Gastroesophageal sphincter (tissue), 3 donors: ENCODE measurements around the gene ST8SIA6.

Experiments used
- EP300 ChIP-seq: sonication (generic); formaldehyde crosslinking; IDR thresholded peaks from one replicate; pipeline ENCODE4 v1.6.1; 2017; ENCODE audit warnings: antibody characterized with exemption, mild to moderate bottlenecking
- POLR2A ChIP-seq, 2 donors: fragments of 450-650 bp; IDR thresholded peaks; one replicate each; pipeline ENCODE4 v1.6.1; 2017; ENCODE audit warnings: antibody characterized with exemption in 2 of 2, mild to moderate bottlenecking in 2 of 2, moderate library complexity in 1 of 2
- POLR2AphosphoS5 ChIP-seq: sonication (generic); formaldehyde crosslinking; IDR thresholded peaks from one replicate; pipeline ENCODE4 v1.6.1; 2017; ENCODE audit warnings: antibody characterized with exemption
- TF ChIP-seq, protein P1 (sequence below), 4 experiments: fragments of 200-600 bp in 2 of 4; fragments of 450-650 bp in 2 of 4; sonication (generic) in 1 of 4; IDR thresholded peaks; one replicate each; pipeline ENCODE4 v1.5.1; 2017 to 2019; ENCODE audit warnings: antibody characterized with exemption in 4 of 4, mild to moderate bottlenecking in 2 of 4, moderate library complexity in 2 of 4

DNA sequence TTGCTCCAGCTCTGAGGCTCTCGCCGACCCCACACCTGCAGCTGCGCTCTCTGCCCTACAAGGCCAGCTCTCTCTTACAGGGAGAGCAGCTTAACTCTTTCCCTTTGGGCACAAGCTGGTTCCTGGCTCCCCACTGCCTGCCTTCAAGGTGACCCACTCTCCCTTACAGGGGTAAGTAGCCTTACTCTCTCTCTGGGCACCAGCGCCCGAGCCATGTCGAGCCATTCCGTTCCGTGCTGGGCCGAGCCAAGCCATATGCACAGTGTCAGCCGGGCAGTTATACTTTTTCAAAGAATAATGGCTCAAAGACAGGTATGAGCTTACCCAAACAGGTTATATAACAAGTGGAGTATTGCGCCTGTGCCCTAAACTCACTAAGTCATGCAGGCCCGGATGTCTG lies 181.7 kb downstream of the ST8SIA6 start:
- TF ChIP-seq, protein P1, sequence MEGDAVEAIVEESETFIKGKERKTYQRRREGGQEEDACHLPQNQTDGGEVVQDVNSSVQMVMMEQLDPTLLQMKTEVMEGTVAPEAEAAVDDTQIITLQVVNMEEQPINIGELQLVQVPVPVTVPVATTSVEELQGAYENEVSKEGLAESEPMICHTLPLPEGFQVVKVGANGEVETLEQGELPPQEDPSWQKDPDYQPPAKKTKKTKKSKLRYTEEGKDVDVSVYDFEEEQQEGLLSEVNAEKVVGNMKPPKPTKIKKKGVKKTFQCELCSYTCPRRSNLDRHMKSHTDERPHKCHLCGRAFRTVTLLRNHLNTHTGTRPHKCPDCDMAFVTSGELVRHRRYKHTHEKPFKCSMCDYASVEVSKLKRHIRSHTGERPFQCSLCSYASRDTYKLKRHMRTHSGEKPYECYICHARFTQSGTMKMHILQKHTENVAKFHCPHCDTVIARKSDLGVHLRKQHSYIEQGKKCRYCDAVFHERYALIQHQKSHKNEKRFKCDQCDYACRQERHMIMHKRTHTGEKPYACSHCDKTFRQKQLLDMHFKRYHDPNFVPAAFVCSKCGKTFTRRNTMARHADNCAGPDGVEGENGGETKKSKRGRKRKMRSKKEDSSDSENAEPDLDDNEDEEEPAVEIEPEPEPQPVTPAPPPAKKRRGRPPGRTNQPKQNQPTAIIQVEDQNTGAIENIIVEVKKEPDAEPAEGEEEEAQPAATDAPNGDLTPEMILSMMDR (IDR thresholded peaks at IDR 0.05): no peak
- TF ChIP-seq POLR2AphosphoS5: no peak
- TF ChIP-seq POLR2A (IDR thresholded peaks at IDR 0.05): no peak
- no peak for TF ChIP-seq EP300
